Left forelimb (tissue), 1 donor: ENCODE measurements around the gene ARHGAP27.

Experiments used
- DNase-seq: peaks from one replicate; pipeline ENCODE4 v3.0.0-alpha.2; 2018; ENCODE audit warnings: low spot score

Gene ARHGAP27

GRCh38 chr17:45430738-45431530 lies 1.7 kb downstream of the ARHGAP27 start:
- peak; percentile 60 for DNase-seq

- no peak for DNase-seq
These were observed 2.5 kb downstream of the ARHGAP27 start for GRCh38 chr17:45430006-45430737.

GRCh38 chr17:45429339-45430005 lies 3.2 kb downstream of the ARHGAP27 start:
- no peak for DNase-seq

GRCh38 chr17:45428931-45429338 lies 3.7 kb downstream of the ARHGAP27 start:
- DNase-seq = no peak

- peak; percentile 84 for DNase-seq
These were observed 4.5 kb downstream of the ARHGAP27 start for GRCh38 chr17:45428050-45428617.

GRCh38 chr17:45427181-45427835 lies 5.4 kb downstream of the ARHGAP27 start:
- DNase-seq = no peak

GRCh38 chr17:45426561-45426960 lies 6.1 kb downstream of the ARHGAP27 start:
- no peak for DNase-seq

- DNase-seq = no peak
These were observed 6.7 kb downstream of the ARHGAP27 start for GRCh38 chr17:45425984-45426413.

- peak; percentile 64 for DNase-seq
These were observed 7.3 kb downstream of the ARHGAP27 start for GRCh38 chr17:45425125-45425983.

- peak; percentile 20 for DNase-seq
These were observed 7.9 kb downstream of the ARHGAP27 start for GRCh38 chr17:45424769-45425124.

GRCh38 chr17:45423975-45424335 lies 8.7 kb downstream of the ARHGAP27 start:
- no peak for DNase-seq

- DNase-seq = no peak
These were observed 9.2 kb downstream of the ARHGAP27 start for GRCh38 chr17:45423304-45423974.

- DNase-seq = no peak
These were observed 17.4 kb downstream of the ARHGAP27 start for GRCh38 chr17:45414990-45415881.

- no peak for DNase-seq
These were observed 19.2 kb downstream of the ARHGAP27 start for GRCh38 chr17:45413498-45413923.

- no peak for DNase-seq
These were observed 21.1 kb downstream of the ARHGAP27 start for GRCh38 chr17:45411348-45412105.

- DNase-seq = no peak
These were observed 22.3 kb downstream of the ARHGAP27 start for GRCh38 chr17:45410144-45411091.

- DNase-seq = no peak
These were observed 23.0 kb downstream of the ARHGAP27 start for GRCh38 chr17:45409659-45410076.
